Mesendoderm (in vitro differentiated cells): ENCODE measurements around the gene SEMA3B.
A peak's percentile ranks its signal among the peaks of the same experiment; 100 is the strongest.

Experiments used
- DNase-seq: peaks from one replicate; pipeline ENCODE4 v3.0.0; 2013
- H2AK5ac ChIP-seq: 2 replicates; pipeline ENCODE4 v1.6.1; 2013; ENCODE audit warnings: low read length, inconsistent platforms
- H2BK120ac ChIP-seq: 2 replicates; pipeline ENCODE4 v1.6.1; 2013; ENCODE audit warnings: low read depth, mild to moderate bottlenecking, low read length, moderate library complexity, mixed read lengths
- H2BK15ac ChIP-seq: replicated peaks from 2 replicates; pipeline ENCODE4 v1.6.1; 2013; ENCODE audit warnings: low read depth, mild to moderate bottlenecking, moderate library complexity
- H2BK5ac ChIP-seq: 2 replicates; pipeline ENCODE4 v1.6.1; 2013; ENCODE audit warnings: low read length, inconsistent platforms
- H3K18ac ChIP-seq: 2 replicates; pipeline ENCODE4 v1.6.1; 2013; ENCODE audit warnings: mild to moderate bottlenecking, low read length, mixed read lengths
- H3K23ac ChIP-seq: one replicate; pipeline ENCODE4 v1.6.1; 2013; ENCODE audit warnings: low read length
- H3K27ac ChIP-seq: 2 replicates; pipeline ENCODE4 v1.5.1; 2013; ENCODE audit warnings: low read depth, mild to moderate bottlenecking, inconsistent platforms, low read length, moderate library complexity
- H3K27me3 ChIP-seq: 2 replicates; pipeline ENCODE4 v1.6.1; 2013; ENCODE audit warnings: low read length, control low read depth, mild to moderate bottlenecking, inconsistent platforms; ENCODE audit not compliant: insufficient read depth, poor library complexity
- H3K36me3 ChIP-seq: 2 replicates; pipeline ENCODE4 v1.6.1; 2013; ENCODE audit warnings: low read length, inconsistent platforms; ENCODE audit not compliant: control insufficient read depth, insufficient read depth
- H3K4ac ChIP-seq: one replicate; pipeline ENCODE4 v1.6.1; 2013; ENCODE audit warnings: low read depth, mild to moderate bottlenecking, low read length, moderate library complexity
- H3K4me1 ChIP-seq: 2 replicates; pipeline ENCODE4 v1.6.1; 2013; ENCODE audit warnings: low read depth, low read length, inconsistent platforms; ENCODE audit not compliant: control insufficient read depth
- H3K4me2 ChIP-seq: 2 replicates; pipeline ENCODE4 v1.6.1; 2013; ENCODE audit warnings: low read length
- H3K4me3 ChIP-seq: 2 replicates; pipeline ENCODE4 v1.5.1; 2013; ENCODE audit warnings: mild to moderate bottlenecking, low read length
- H3K56ac ChIP-seq: one replicate; pipeline ENCODE4 v1.6.1; 2013; ENCODE audit warnings: low read length
- H3K79me1 ChIP-seq: 2 replicates; pipeline ENCODE4 v1.6.1; 2013; ENCODE audit warnings: low read length, inconsistent platforms
- H3K79me2 ChIP-seq: 2 replicates; pipeline ENCODE4 v1.6.1; 2013; ENCODE audit warnings: mild to moderate bottlenecking, low read length; ENCODE audit not compliant: control insufficient read depth, insufficient read depth
- H3K9ac ChIP-seq: 2 replicates; pipeline ENCODE4 v1.6.1; 2013; ENCODE audit warnings: low read length, inconsistent platforms
- H4K5ac ChIP-seq: one replicate; pipeline ENCODE4 v1.6.1; 2013; ENCODE audit warnings: low read length
- H4K8ac ChIP-seq: one replicate; pipeline ENCODE4 v1.6.1; 2013; ENCODE audit warnings: low read depth, mild to moderate bottlenecking, control low read depth, low read length, moderate library complexity
- WGBS: extraction: QIAGEN DNeasy Blood & Tissue Kit; methylation state at CpG from one replicate; pipeline ENCODE4 v1.1.7; 2013; ENCODE audit warnings: low lambda C conversion rate, missing lambda C conversion rate; ENCODE audit not compliant: insufficient coverage; ENCODE audit errors: extremely low coverage; 5-methylcytosine and 5-hydroxymethylcytosine counted together

Gene SEMA3B

GRCh38 chr3:50316657-50317242 lies 47.8 kb downstream of the SEMA3B start:
- peak; percentile 88 for DNase-seq
- H2BK120ac ChIP-seq: no peak overlapping the region
- no peak overlapping the region for H2BK5ac ChIP-seq
- WGBS: no CpG with 5 or more reads among the region's 9 CpGs
- H3K79me2 ChIP-seq: peaks cover 27% of the 10 kb centered on the region
- no peak overlapping the region for H3K27ac ChIP-seq
- no peak overlapping the region for H2AK5ac ChIP-seq
- no peak overlapping the region for H4K5ac ChIP-seq
- peaks cover 16% of the 10 kb centered on the region for H3K4me1 ChIP-seq
- H3K18ac ChIP-seq: no peak overlapping the region
- no peak overlapping the region for H3K4me2 ChIP-seq
- no peaks in the 10 kb centered on the region for H3K27me3 ChIP-seq
- H3K56ac ChIP-seq: peak overlapping the region; percentile 44
- H3K9ac ChIP-seq: peak overlapping the region; percentile 26
- no peak overlapping the region for H4K8ac ChIP-seq
- H3K36me3 ChIP-seq: peaks cover 10% of the 10 kb centered on the region
- no peak overlapping the region for H3K4ac ChIP-seq
- no peak overlapping the region for H3K4me3 ChIP-seq
- no peak overlapping the region for H3K23ac ChIP-seq
- H3K79me1 ChIP-seq: peaks cover 29% of the 10 kb centered on the region
- H2BK15ac ChIP-seq: no peak overlapping the region

- H3K27ac ChIP-seq: no peak overlapping the region
- peak overlapping the region; percentile 26 for H3K9ac ChIP-seq
- H3K4me3 ChIP-seq: no peak overlapping the region
- H3K4me2 ChIP-seq: no peak overlapping the region
- peaks cover 16% of the 10 kb centered on the region for H3K4me1 ChIP-seq
- no peak overlapping the region for H4K8ac ChIP-seq
- H4K5ac ChIP-seq: no peak overlapping the region
- no peak overlapping the region for H3K23ac ChIP-seq
- no peak overlapping the region for H3K18ac ChIP-seq
- no peak overlapping the region for H2BK15ac ChIP-seq
- no peak overlapping the region for H2BK5ac ChIP-seq
- no CpG with 5 or more reads among the region's 6 CpGs for WGBS
- no peak for DNase-seq
- peak overlapping the region; percentile 44 for H3K56ac ChIP-seq
- peaks cover 29% of the 10 kb centered on the region for H3K79me1 ChIP-seq
- H2AK5ac ChIP-seq: no peak overlapping the region
- H3K4ac ChIP-seq: no peak overlapping the region
- H3K79me2 ChIP-seq: peaks cover 27% of the 10 kb centered on the region
- H2BK120ac ChIP-seq: no peak overlapping the region
- H3K27me3 ChIP-seq: no peaks in the 10 kb centered on the region
- H3K36me3 ChIP-seq: peaks cover 10% of the 10 kb centered on the region
These were observed 48.4 kb downstream of the SEMA3B start for GRCh38 chr3:50317300-50317699.

- Histone ChIP-seq H3K27me3 (no peaks in the 10 kb centered on the region), H3K23ac (no peak overlapping the region), H3K4ac (no peak overlapping the region), H2AK5ac (no peak overlapping the region), H4K8ac (no peak overlapping the region), H2BK5ac (no peak overlapping the region), H3K79me2 (peaks cover 27% of the 10 kb centered on the region), H3K18ac (no peak overlapping the region), H3K79me1 (peaks cover 29% of the 10 kb centered on the region), H4K5ac (no peak overlapping the region), H3K4me1 (peaks cover 20% of the 10 kb centered on the region), H2BK15ac (no peak overlapping the region), H3K56ac (peak overlapping the region; percentile 4), H3K4me2 (no peak overlapping the region), H3K4me3 (no peak overlapping the region), H3K36me3 (peaks cover 10% of the 10 kb centered on the region), H2BK120ac (no peak overlapping the region), H3K27ac (no peak overlapping the region), H3K9ac (no peak overlapping the region)
- no CpG with 5 or more reads among the region's 11 CpGs for WGBS
- no peak for DNase-seq
These were observed 49.2 kb downstream of the SEMA3B start for GRCh38 chr3:50318163-50318562.

GRCh38 chr3:50318615-50319014 lies 49.7 kb downstream of the SEMA3B start:
- Histone ChIP-seq H3K23ac (no peak overlapping the region), H3K36me3 (peaks cover 10% of the 10 kb centered on the region), H3K4me3 (no peak overlapping the region), H3K79me1 (peaks cover 29% of the 10 kb centered on the region), H3K79me2 (peaks cover 27% of the 10 kb centered on the region), H3K4me1 (peaks cover 21% of the 10 kb centered on the region), H3K56ac (no peak overlapping the region), H2BK5ac (no peak overlapping the region), H3K9ac (no peak overlapping the region), H3K18ac (no peak overlapping the region), H3K27me3 (no peaks in the 10 kb centered on the region), H2AK5ac (no peak overlapping the region), H2BK120ac (no peak overlapping the region), H4K5ac (no peak overlapping the region), H3K4ac (no peak overlapping the region), H3K27ac (no peak overlapping the region), H2BK15ac (no peak overlapping the region), H3K4me2 (no peak overlapping the region), H4K8ac (no peak overlapping the region)
- WGBS: no CpG with 5 or more reads among the region's 10 CpGs
- DNase-seq: no peak

- no peak overlapping the region for H2BK15ac ChIP-seq
- no peak overlapping the region for H3K23ac ChIP-seq
- no peaks in the 10 kb centered on the region for H3K27me3 ChIP-seq
- peaks cover 29% of the 10 kb centered on the region for H3K79me1 ChIP-seq
- WGBS: no CpG with 5 or more reads among the region's 16 CpGs
- no peak overlapping the region for H2BK5ac ChIP-seq
- no peak overlapping the region for H3K4me2 ChIP-seq
- no peak overlapping the region for H3K18ac ChIP-seq
- no peak overlapping the region for H4K8ac ChIP-seq
- no peak overlapping the region for H3K27ac ChIP-seq
- no peak overlapping the region for H2AK5ac ChIP-seq
- H3K4me1 ChIP-seq: peaks cover 19% of the 10 kb centered on the region
- peak overlapping the region; percentile 94 for H3K9ac ChIP-seq
- H3K4me3 ChIP-seq: no peak overlapping the region
- no peak overlapping the region for H2BK120ac ChIP-seq
- H3K56ac ChIP-seq: peak overlapping the region; percentile 96
- H4K5ac ChIP-seq: no peak overlapping the region
- H3K4ac ChIP-seq: no peak overlapping the region
- no peak for DNase-seq
- H3K36me3 ChIP-seq: peaks cover 10% of the 10 kb centered on the region
- peaks cover 27% of the 10 kb centered on the region for H3K79me2 ChIP-seq
These were observed 50.4 kb downstream of the SEMA3B start for GRCh38 chr3:50319181-50319893.
